HepG2 (cell line): Measurements from ENCODE around the gene DCP2. TPM values are rescaled to one million over a fixed set of nuclear protein-coding genes. Genes with fewer than 3 reads are reported as not detected.

Experiments used
- ARHGAP35 ChIP-seq: sonication (generic); formaldehyde crosslinking; IDR thresholded peaks from 2 replicates; pipeline ENCODE4 v1.9.0; 2022; ENCODE audit warnings: mild to moderate bottlenecking, inconsistent platforms, moderate library complexity, missing genetic modification reagents, borderline replicate concordance
- ATF2 ChIP-seq: sonication (generic); formaldehyde crosslinking; IDR thresholded peaks from 2 replicates; pipeline ENCODE4 v1.4.0; 2020; ENCODE audit warnings: missing genetic modification reagents
- ATF4 ChIP-seq, 2 experiments: fragments of 450-650 bp in 1 of 2; sonication (generic) in 1 of 2; formaldehyde crosslinking; IDR thresholded peaks; 2 replicates each; pipeline versions ENCODE4 v1.5.0 to v1.8.0; 2020 to 2022; ENCODE audit warnings: mild to moderate bottlenecking in 1 of 2, missing genetic modification reagents in 1 of 2
- BCL6 ChIP-seq: IDR thresholded peaks from 2 replicates; pipeline ENCODE4 v1.6.1; 2016; ENCODE audit warnings: missing genetic modification reagents, missing compliant biosample characterization
- CCAR2 ChIP-seq: fragments of 200-400 bp; formaldehyde crosslinking; optimal IDR thresholded peaks from 2 replicates; pipeline ENCODE3; 2018; ENCODE audit warnings: low read depth, mild to moderate bottlenecking, low read length, moderate library complexity
- ELF1 ChIP-seq: sonication (generic); formaldehyde crosslinking; IDR thresholded peaks from 2 replicates; pipeline ENCODE4 v1.4.0; 2020; ENCODE audit warnings: missing genetic modification reagents
- GTF3A ChIP-seq: sonication (generic); formaldehyde crosslinking; conservative IDR thresholded peaks from 2 replicates; pipeline ENCODE4 v1.4.0; 2020; ENCODE audit warnings: mild to moderate bottlenecking, missing genetic modification reagents
- HINFP ChIP-seq: sonication (generic); formaldehyde crosslinking; IDR thresholded peaks from 2 replicates; pipeline ENCODE4 v1.4.0; 2020; ENCODE audit warnings: low read depth, mild to moderate bottlenecking, missing genetic modification reagents
- HNF4G ChIP-seq, 2 experiments: sonication (generic) in 1 of 2; formaldehyde crosslinking in 1 of 2; IDR thresholded peaks; 2 replicates each; pipeline versions ENCODE4 v1.4.0 to v1.6.1; 2011 to 2020; ENCODE audit warnings: borderline replicate concordance in 2 of 2, low read depth in 2 of 2, mild to moderate bottlenecking in 2 of 2, low read length in 1 of 2, missing genetic modification reagents in 1 of 2, moderate library complexity in 1 of 2
- JUND ChIP-seq: sonication (generic); formaldehyde crosslinking; IDR thresholded peaks from 2 replicates; pipeline ENCODE4 v1.8.0; 2022; ENCODE audit warnings: mild to moderate bottlenecking, missing genetic modification reagents
- KDM3A ChIP-seq: IDR thresholded peaks from 2 replicates; pipeline ENCODE4 v1.6.1; 2018; ENCODE audit warnings: low read depth, missing compliant biosample characterization
- MAFG ChIP-seq: sonication (generic); formaldehyde crosslinking; IDR thresholded peaks from 2 replicates; pipeline ENCODE4 v1.5.1; 2020; ENCODE audit warnings: mild to moderate bottlenecking, missing genetic modification reagents
- MATR3 ChIP-seq: sonication (generic); formaldehyde crosslinking; IDR thresholded peaks from 2 replicates; pipeline ENCODE4 v1.4.0; 2020; ENCODE audit warnings: missing genetic modification reagents
- MBD4 ChIP-seq: IDR thresholded peaks from 2 replicates; pipeline ENCODE4 v1.6.1; 2012; ENCODE audit warnings: low read length, inconsistent platforms, borderline replicate concordance
- PHF5A ChIP-seq: IDR thresholded peaks from one replicate; pipeline ENCODE4 v1.6.1; 2018; ENCODE audit warnings: low read depth, missing genetic modification reagents; ENCODE audit not compliant: unreplicated experiment
- POLR2A ChIP-seq, 2 experiments: IDR thresholded peaks; 2 replicates each; pipeline ENCODE4 v1.6.1; 2011; ENCODE audit warnings: low read depth in 2 of 2, low read length in 2 of 2, mild to moderate bottlenecking in 1 of 2, moderate library complexity in 1 of 2; ENCODE audit not compliant: insufficient read depth in 1 of 2
- RAD51 ChIP-seq: fragments of 450-650 bp; IDR thresholded peaks from 2 replicates; pipeline ENCODE4 v1.6.1; 2016; ENCODE audit warnings: borderline replicate concordance
- RORA ChIP-seq: sonication (generic); formaldehyde crosslinking; IDR thresholded peaks from 2 replicates; pipeline ENCODE4 v1.5.0; 2020; ENCODE audit warnings: mild to moderate bottlenecking, missing genetic modification reagents, moderate library complexity
- XRCC5 ChIP-seq: fragments of 200-400 bp; formaldehyde crosslinking; optimal IDR thresholded peaks from 2 replicates; pipeline ENCODE3; 2017; ENCODE audit warnings: mild to moderate bottlenecking, low read length
- ZNF367 ChIP-seq: sonication (generic); formaldehyde crosslinking; IDR thresholded peaks from 2 replicates; pipeline ENCODE4 v1.4.0; 2020; ENCODE audit warnings: missing genetic modification reagents, borderline replicate concordance
- ZNF746 ChIP-seq: sonication (generic); formaldehyde crosslinking; IDR thresholded peaks from 2 replicates; pipeline ENCODE4 v1.8.0; 2022; ENCODE audit warnings: mild to moderate bottlenecking, missing genetic modification reagents
- ZNF766 ChIP-seq: sonication (generic); formaldehyde crosslinking; IDR thresholded peaks from 2 replicates; pipeline ENCODE4 v1.5.0; 2020; ENCODE audit warnings: missing genetic modification reagents, borderline replicate concordance
- ZSCAN29 ChIP-seq: sonication (generic); formaldehyde crosslinking; conservative IDR thresholded peaks from 2 replicates; pipeline ENCODE4 v1.4.0; 2020; ENCODE audit warnings: mild to moderate bottlenecking, missing genetic modification reagents
- ZUFSP ChIP-seq: sonication (generic); formaldehyde crosslinking; IDR thresholded peaks from 2 replicates; pipeline ENCODE4 v1.9.0; 2021; ENCODE audit warnings: missing genetic modification reagents, mild to moderate bottlenecking, borderline replicate concordance
- polyA plus RNA-seq, 8 experiments: library from polyadenylated mRNA; depleted of rRNA in 3 of 8; stranded (reverse) in 7 of 8; unstranded in 1 of 8; fragments of >200 nt; fragmentation: Illumina TruSeq in 4 of 8; extraction: Trizol in 4 of 8; gene quantifications; 2 replicates each; pipeline versions ENCODE4 v1.2.1 to v1.2.3, GENCODE V29; 2011 to 2016; ENCODE audit warnings: low read depth in 4 of 8, missing spikeins in 1 of 8, mixed read lengths in 1 of 8; ENCODE audit not compliant: insufficient read depth in 1 of 8
- total RNA-seq, 5 experiments: library from RNA; depleted of rRNA; stranded (reverse); fragments of >200 nt; fragmentation: Illumina TruSeq; extraction: Trizol; gene quantifications; 2 replicates each; pipeline ENCODE4 v1.2.3, GENCODE V29; 2016; ENCODE audit warnings: low read depth in 1 of 5

The DCP2 gene
- total and polyA plus RNA-seq, 2 of the 13 experiments (the other 11 are each of a cell fraction or from before 2014, with no cell fraction given) = 16.2 to 63.4 TPM

GRCh38 chr5:112976432-112977309 lies at the start of gene DCP2 (continued):
- TF ChIP-seq KDM3A (CRISPR knock-in tag) = peak; percentile 67; the same call in 1 of the 2 replicates
- TF ChIP-seq MAFG = no peak
- no peak for TF ChIP-seq ZNF367 (CRISPR knock-in tag)
- TF ChIP-seq ATF2 = no peak
- peak; percentile 78 for TF ChIP-seq ELF1 (CRISPR knock-in tag)
- peak; percentile 33; the same call in 1 of the 2 replicates for TF ChIP-seq ARHGAP35 (CRISPR knock-in tag)
- peak; percentile 50; the same call in 1 of the 2 replicates for TF ChIP-seq BCL6 (CRISPR knock-in tag)
- TF ChIP-seq RAD51 = no peak
- no peak for TF ChIP-seq ZUFSP
- TF ChIP-seq PHF5A (CRISPR knock-in tag) = peak; percentile 51
- TF ChIP-seq ZNF746 (CRISPR knock-in tag) = peak; percentile 72
- TF ChIP-seq GTF3A (CRISPR knock-in tag) = no peak
- no peak for TF ChIP-seq RORA (CRISPR knock-in tag)
- peak; percentile 26 for TF ChIP-seq XRCC5
- no peak for TF ChIP-seq ZSCAN29 (CRISPR knock-in tag)
- TF ChIP-seq HNF4G (IDR thresholded peaks at IDR 0.05; ENCODE audit: borderline replicate concordance, low read depth, low read length) = no peak
- 0 out of 2 replicates have a peak, but pooled peaks have one; percentile 28 for TF ChIP-seq HNF4G (CRISPR knock-in tag; IDR thresholded peaks at IDR 0.05; ENCODE audit: borderline replicate concordance, low read depth)
- TF ChIP-seq ZNF766 (CRISPR knock-in tag) = peak; percentile 68; the same call in 1 of the 2 replicates
- TF ChIP-seq HINFP (CRISPR knock-in tag) = no peak
- TF ChIP-seq MBD4 = no peak
- no peak for TF ChIP-seq MATR3 (CRISPR knock-in tag)
- no peak for TF ChIP-seq CCAR2
- TF ChIP-seq JUND = no peak
- TF ChIP-seq ATF4 (CRISPR knock-in tag; IDR thresholded peaks at IDR 0.05) = no peak; a peak in 1 of 4 replicates
- peak; percentile 86 to 89 for TF ChIP-seq POLR2A (IDR thresholded peaks at IDR 0.05; ENCODE audit: insufficient read depth in 1 of 2, low read depth in 2 of 2, low read length in 2 of 2)
